ENCODE results near the gene REXO5.

The REXO5 gene

GRCh38 chr16:20881503-20881878 lies 75.2 kb downstream of the REXO5 start:
- H3K4me3 ChIP-seq (ENCODE audit: low read depth, low read length), result no peak overlapping the region
- no peak for DNase-seq (ENCODE audit: low read depth)
- no peak for TF ChIP-seq MYC (IDR thresholded peaks at IDR 0.05; ENCODE audit: low read depth, low read length)
- TF ChIP-seq, protein P1, sequence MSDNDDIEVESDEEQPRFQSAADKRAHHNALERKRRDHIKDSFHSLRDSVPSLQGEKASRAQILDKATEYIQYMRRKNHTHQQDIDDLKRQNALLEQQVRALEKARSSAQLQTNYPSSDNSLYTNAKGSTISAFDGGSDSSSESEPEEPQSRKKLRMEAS (IDR thresholded peaks at IDR 0.05; ENCODE audit: low read depth, low read length), result no peak
- no peak for TF ChIP-seq POLR2A (IDR thresholded peaks at IDR 0.05; ENCODE audit: extremely low read depth, insufficient read length)
- no peak for TF ChIP-seq CTCF (IDR thresholded peaks at IDR 0.05; ENCODE audit: low read depth, low read length)

GRCh38 chr16:20883554-20884239 lies 77.4 kb downstream of the REXO5 start:
- no peak for DNase-seq (ENCODE audit: low read depth)
- no peak overlapping the region for H3K4me3 ChIP-seq (ENCODE audit: low read depth, low read length)
- TF ChIP-seq CTCF (IDR thresholded peaks at IDR 0.05; ENCODE audit: low read depth, low read length) (no peak), MYC (IDR thresholded peaks at IDR 0.05; ENCODE audit: low read depth, low read length) (no peak), POLR2A (IDR thresholded peaks at IDR 0.05; ENCODE audit: extremely low read depth, insufficient read length) (no peak)
- TF ChIP-seq, protein P1 (IDR thresholded peaks at IDR 0.05; ENCODE audit: low read depth, low read length), result no peak

GRCh38 chr16:20884240-20884556 lies 77.9 kb downstream of the REXO5 start:
- no peak overlapping the region for H3K4me3 ChIP-seq (ENCODE audit: low read depth, low read length)
- peak; percentile 48 for DNase-seq (ENCODE audit: low read depth)
- TF ChIP-seq, protein P1 (IDR thresholded peaks at IDR 0.05; ENCODE audit: low read depth, low read length), result no peak

- H3K4me3 ChIP-seq (ENCODE audit: low read depth, low read length), result no peak overlapping the region
- TF ChIP-seq, protein P1 (IDR thresholded peaks at IDR 0.05; ENCODE audit: low read depth, low read length), result no peak
- TF ChIP-seq CTCF (IDR thresholded peaks at IDR 0.05; ENCODE audit: low read depth, low read length), result no peak
- TF ChIP-seq MYC (IDR thresholded peaks at IDR 0.05; ENCODE audit: low read depth, low read length), result no peak
- no peak for TF ChIP-seq POLR2A (IDR thresholded peaks at IDR 0.05; ENCODE audit: extremely low read depth, insufficient read length)
- no peak for DNase-seq (ENCODE audit: low read depth)
Observed at GRCh38 chr16:20886320-20886719, 80.0 kb downstream of the REXO5 start.

- no peak for DNase-seq (ENCODE audit: low read depth)
- TF ChIP-seq, protein P1 (IDR thresholded peaks at IDR 0.05; ENCODE audit: low read depth, low read length), result no peak
- no peak for TF ChIP-seq CTCF (IDR thresholded peaks at IDR 0.05; ENCODE audit: low read depth, low read length)
- TF ChIP-seq POLR2A (IDR thresholded peaks at IDR 0.05; ENCODE audit: extremely low read depth, insufficient read length), result no peak
- no peak for TF ChIP-seq MYC (IDR thresholded peaks at IDR 0.05; ENCODE audit: low read depth, low read length)
- no peak overlapping the region for H3K4me3 ChIP-seq (ENCODE audit: low read depth, low read length)
Observed at GRCh38 chr16:20887207-20887606, 80.9 kb downstream of the REXO5 start.

- no peak overlapping the region for H3K4me3 ChIP-seq (ENCODE audit: low read depth, low read length)
- DNase-seq (ENCODE audit: low read depth), result no peak
- TF ChIP-seq CTCF (IDR thresholded peaks at IDR 0.05; ENCODE audit: low read depth, low read length), result no peak
Observed at GRCh38 chr16:20889625-20890275, 83.4 kb downstream of the REXO5 start.
